ENCODE measurements around the gene TECPR1. TPM values are rescaled to one million over a fixed set of nuclear protein-coding genes. Genes with fewer than 3 reads are reported as not detected.

TECPR1 gene
- total RNA-seq, 4 donors from 2014 or later: 33.8 to 74.1 (median 44.1) TPM

DNA sequence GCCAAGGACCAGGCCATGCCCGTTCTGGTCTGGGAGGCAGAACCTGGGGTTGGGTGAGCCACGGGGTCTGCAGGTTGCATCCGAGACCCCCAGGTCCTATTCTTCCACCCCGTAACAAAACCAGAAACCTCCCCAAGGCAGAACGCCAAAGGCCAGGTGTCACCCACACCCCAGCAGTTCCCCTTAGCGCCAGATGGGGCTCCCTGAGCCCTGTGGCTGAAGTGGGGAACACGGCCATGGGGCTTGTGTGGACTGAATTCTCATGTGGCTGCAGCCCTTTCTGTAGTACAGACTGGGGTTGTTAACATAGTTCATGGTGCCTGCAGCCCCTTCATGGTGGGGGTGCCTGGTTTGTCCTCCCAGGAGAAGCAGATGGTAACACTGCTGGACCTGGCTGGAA, 39.7 kb upstream of the TECPR1 start:
- peaks cover 0 to 25% (median 3%) of the 10 kb centered on the region in 4 donors for H3K4me1 ChIP-seq
- TF ChIP-seq, protein P1, sequence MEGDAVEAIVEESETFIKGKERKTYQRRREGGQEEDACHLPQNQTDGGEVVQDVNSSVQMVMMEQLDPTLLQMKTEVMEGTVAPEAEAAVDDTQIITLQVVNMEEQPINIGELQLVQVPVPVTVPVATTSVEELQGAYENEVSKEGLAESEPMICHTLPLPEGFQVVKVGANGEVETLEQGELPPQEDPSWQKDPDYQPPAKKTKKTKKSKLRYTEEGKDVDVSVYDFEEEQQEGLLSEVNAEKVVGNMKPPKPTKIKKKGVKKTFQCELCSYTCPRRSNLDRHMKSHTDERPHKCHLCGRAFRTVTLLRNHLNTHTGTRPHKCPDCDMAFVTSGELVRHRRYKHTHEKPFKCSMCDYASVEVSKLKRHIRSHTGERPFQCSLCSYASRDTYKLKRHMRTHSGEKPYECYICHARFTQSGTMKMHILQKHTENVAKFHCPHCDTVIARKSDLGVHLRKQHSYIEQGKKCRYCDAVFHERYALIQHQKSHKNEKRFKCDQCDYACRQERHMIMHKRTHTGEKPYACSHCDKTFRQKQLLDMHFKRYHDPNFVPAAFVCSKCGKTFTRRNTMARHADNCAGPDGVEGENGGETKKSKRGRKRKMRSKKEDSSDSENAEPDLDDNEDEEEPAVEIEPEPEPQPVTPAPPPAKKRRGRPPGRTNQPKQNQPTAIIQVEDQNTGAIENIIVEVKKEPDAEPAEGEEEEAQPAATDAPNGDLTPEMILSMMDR (IDR thresholded peaks at IDR 0.05): peak in 3 of 6 experiments; percentile 22 to 30 (median 29)
- no peak for TF ChIP-seq POLR2A (IDR thresholded peaks at IDR 0.05)
- peaks cover 0 to 56% (median 0%) of the 10 kb centered on the region in 3 donors for H3K36me3 ChIP-seq
- no peaks in the 10 kb centered on the region for H3K27me3 ChIP-seq
- no peak overlapping the region for H3K27ac ChIP-seq
- no peaks in the 10 kb centered on the region for H3K9me3 ChIP-seq
- DNase-seq: no peak
- H3K4me3 ChIP-seq: no peak overlapping the region

DNA sequence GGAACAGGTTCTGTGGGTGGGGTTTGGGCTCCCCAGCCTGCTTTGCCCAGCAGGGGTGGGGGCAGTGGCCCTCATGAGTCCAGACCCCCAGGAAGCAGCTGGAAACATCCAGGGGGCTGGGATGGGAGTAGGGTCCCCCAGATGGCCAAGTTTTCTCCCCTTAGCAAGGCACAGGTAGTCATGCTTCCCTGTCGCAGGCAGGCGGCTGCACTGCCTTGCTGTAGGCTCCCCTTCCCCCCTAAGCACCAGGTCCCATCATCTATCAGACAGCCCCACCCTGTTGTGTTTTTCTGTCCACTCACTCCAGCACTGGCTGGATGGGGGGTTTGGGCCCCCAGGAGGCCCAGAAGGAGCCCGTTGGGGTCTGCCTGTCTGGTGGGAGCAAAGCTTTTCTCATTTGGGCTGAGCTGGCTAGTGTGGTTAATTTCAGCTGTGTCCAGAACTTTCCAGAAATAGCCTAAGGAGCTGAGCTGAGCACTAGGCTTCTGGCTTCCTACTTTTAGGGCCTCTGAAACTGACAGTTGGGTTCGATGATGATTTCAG, 37.4 kb upstream of the TECPR1 start:
- Histone ChIP-seq H3K27me3 (no peaks in the 10 kb centered on the region), H3K4me1 (peaks cover 8 to 48% (median 15%) of the 10 kb centered on the region in 4 donors), H3K36me3 (peaks cover 0 to 49% (median 0%) of the 10 kb centered on the region in 3 donors), H3K4me3 (no peak overlapping the region), H3K9me3 (no peaks in the 10 kb centered on the region), H3K27ac (no peak overlapping the region)
- TF ChIP-seq POLR2A (IDR thresholded peaks at IDR 0.05): no peak
- TF ChIP-seq, protein P1 (IDR thresholded peaks at IDR 0.05): no peak
- no peak for DNase-seq

DNA sequence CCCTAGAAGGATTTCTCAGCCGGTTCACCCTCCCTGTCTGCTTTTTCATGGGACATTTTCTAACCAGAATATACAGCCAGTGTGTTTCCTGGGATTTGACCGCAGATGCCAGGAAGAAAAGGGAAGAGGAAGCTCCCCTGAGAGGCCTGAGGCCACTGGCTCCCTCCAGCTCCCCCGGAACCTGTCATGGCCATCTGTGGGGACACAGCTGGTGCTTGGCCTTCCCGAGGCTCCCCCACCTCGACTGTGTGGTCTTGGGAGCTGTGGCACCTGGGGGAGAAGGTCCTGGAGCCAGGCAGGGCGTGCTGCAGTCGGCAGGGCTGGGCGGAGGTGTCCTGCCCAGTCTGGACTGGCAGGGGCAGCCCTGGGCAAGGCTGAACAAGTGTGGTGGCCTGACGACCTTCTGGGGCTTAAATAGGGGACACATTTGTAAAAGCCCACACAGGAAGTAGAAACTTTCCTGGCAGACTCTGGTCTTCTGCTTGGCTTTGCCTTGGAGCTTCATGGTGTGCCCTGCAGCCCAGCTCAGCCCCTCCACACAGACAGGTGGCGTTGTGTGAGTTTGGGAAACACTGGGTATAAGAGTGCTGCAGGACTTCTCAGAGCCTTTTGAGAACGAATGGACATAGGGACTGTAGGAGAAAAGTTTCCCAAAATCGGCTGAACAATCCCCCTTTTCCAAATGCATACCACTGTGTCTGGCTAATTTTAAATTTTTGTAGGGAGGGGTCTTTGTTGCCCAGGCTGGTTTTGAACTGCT, 36.2 kb upstream of the TECPR1 start:
- Histone ChIP-seq H3K9me3 (no peaks in the 10 kb centered on the region), H3K4me1 (peaks cover 17 to 60% (median 20%) of the 10 kb centered on the region in 4 donors), H3K27me3 (no peaks in the 10 kb centered on the region), H3K4me3 (no peak overlapping the region), H3K27ac (peak overlapping the region in 2 of 4 donors; percentile 3 to 99), H3K36me3 (peaks cover 0 to 40% (median 0%) of the 10 kb centered on the region in 3 donors)
- DNase-seq: no peak
- TF ChIP-seq POLR2A (IDR thresholded peaks at IDR 0.05): no peak
- TF ChIP-seq, protein P1 (IDR thresholded peaks at IDR 0.05): no peak

- no peak for TF ChIP-seq POLR2A (IDR thresholded peaks at IDR 0.05)
- TF ChIP-seq, protein P1 (IDR thresholded peaks at IDR 0.05): no peak
- peak overlapping the region in 2 of 4 donors; percentile 3 to 99 for H3K27ac ChIP-seq
- peaks cover 0 to 33% (median 0%) of the 10 kb centered on the region in 3 donors for H3K36me3 ChIP-seq
- peak in 2 of 3 donors; percentile 87 to 90 for DNase-seq
- H3K4me1 ChIP-seq: peaks cover 20 to 65% (median 23%) of the 10 kb centered on the region in 4 donors
- H3K4me3 ChIP-seq: no peak overlapping the region
- H3K9me3 ChIP-seq: no peaks in the 10 kb centered on the region
- no peaks in the 10 kb centered on the region for H3K27me3 ChIP-seq
Measured at GRCh38 chr7:98287486-98287959, 35.5 kb upstream of the TECPR1 start.

DNA sequence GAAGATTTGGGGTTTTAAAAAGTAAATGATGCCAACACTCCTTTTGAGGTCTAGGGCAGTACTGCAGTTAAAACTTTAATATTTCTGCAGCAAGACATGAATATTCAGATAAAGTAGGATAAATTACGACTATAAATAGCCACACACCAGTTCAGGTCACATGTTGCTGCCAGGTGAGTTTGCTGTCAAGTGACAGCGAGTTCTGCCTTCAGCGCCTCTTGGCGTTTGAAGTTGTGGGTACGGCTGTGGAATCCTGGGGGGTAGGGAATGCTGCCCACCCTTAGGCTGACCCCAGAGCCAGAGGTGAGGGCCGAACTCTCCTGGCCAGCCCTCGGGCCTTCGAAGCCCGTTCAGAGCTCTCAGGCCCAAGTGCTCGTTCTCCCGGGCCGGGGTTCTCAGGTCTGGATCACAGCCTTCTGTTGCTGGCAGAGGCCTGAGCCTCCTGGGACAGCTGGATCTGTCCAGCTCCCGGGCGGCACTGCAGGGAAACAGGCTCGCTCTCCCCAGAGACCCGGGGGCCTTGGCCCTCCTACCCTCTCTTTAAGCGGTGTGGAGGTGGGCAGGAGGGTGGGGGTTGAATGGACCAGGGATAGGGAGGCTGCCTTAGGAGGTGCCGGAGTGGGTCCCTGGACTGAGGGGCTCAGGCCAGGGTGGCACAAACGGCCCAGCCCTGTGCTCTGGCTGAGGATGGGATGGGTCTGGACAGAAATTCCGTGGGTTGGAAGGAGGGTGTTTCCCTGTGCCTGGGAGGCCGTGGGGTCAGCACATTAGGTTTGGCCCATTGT, 34.9 kb upstream of the TECPR1 start:
- no peak overlapping the region for H3K4me3 ChIP-seq
- H3K9me3 ChIP-seq: no peaks in the 10 kb centered on the region
- peak overlapping the region in 2 of 4 donors; percentile 97 to 99 for H3K27ac ChIP-seq
- H3K4me1 ChIP-seq: peaks cover 20 to 67% (median 28%) of the 10 kb centered on the region in 4 donors
- DNase-seq: no peak
- TF ChIP-seq, protein P1 (IDR thresholded peaks at IDR 0.05): no peak
- TF ChIP-seq POLR2A (IDR thresholded peaks at IDR 0.05): no peak
- peaks cover 0 to 26% (median 0%) of the 10 kb centered on the region in 3 donors for H3K36me3 ChIP-seq
- no peaks in the 10 kb centered on the region for H3K27me3 ChIP-seq
